Glutamatergic neuron (in vitro differentiated cells): ENCODE data around the gene PSENEN. TPM values are rescaled to one million over a fixed set of nuclear protein-coding genes. Genes with fewer than 3 reads are reported as not detected.

Source experiments
- DNase-seq: peaks from one replicate; pipeline ENCODE4 v3.0.0; 2022
- H3K27ac Mint-ChIP-seq: one replicate; pipeline ENCODE4 v1.8.0; 2020; ENCODE audit warnings: mild to moderate bottlenecking, mixed read lengths, inconsistent platforms; ENCODE audit not compliant: unreplicated experiment
- H3K27me3 Mint-ChIP-seq: one replicate; pipeline ENCODE4 v1.8.0; 2020; ENCODE audit warnings: mild to moderate bottlenecking, moderate library complexity, mixed read lengths, inconsistent platforms; ENCODE audit not compliant: unreplicated experiment
- H3K36me3 Mint-ChIP-seq: one replicate; pipeline ENCODE4 v1.8.0; 2020; ENCODE audit warnings: mild to moderate bottlenecking, mixed read lengths, inconsistent platforms; ENCODE audit not compliant: unreplicated experiment
- H3K4me1 Mint-ChIP-seq: one replicate; pipeline ENCODE4 v1.8.0; 2020; ENCODE audit warnings: mild to moderate bottlenecking, low read depth, mixed read lengths, inconsistent platforms; ENCODE audit not compliant: unreplicated experiment
- H3K4me3 Mint-ChIP-seq: one replicate; pipeline ENCODE4 v1.8.0; 2020; ENCODE audit warnings: mild to moderate bottlenecking, mixed read lengths, inconsistent platforms; ENCODE audit not compliant: unreplicated experiment
- H3K9me3 Mint-ChIP-seq: one replicate; pipeline ENCODE4 v1.8.0; 2020; ENCODE audit warnings: mild to moderate bottlenecking, moderate library complexity, mixed read lengths, inconsistent platforms; ENCODE audit not compliant: unreplicated experiment
- total RNA-seq: library from RNA; stranded (reverse); fragmentation: NEBNext Ultra II Directional; extraction: Animal tissue kit (Norgen Biotek cat#: 25700); gene quantifications from one replicate; pipeline ENCODE4 v1.2.1, GENCODE V29; 2021; ENCODE audit not compliant: unreplicated experiment
- TF ChIP-seq, protein P1 (sequence below): fragments of 200-600 bp; sonication (generic); IDR thresholded peaks from one replicate; pipeline ENCODE4 v1.5.0; 2021; ENCODE audit not compliant: partially characterized antibody, unreplicated experiment

PSENEN gene
- total RNA-seq, 1 donor from 2014 or later = 109 TPM

DNA sequence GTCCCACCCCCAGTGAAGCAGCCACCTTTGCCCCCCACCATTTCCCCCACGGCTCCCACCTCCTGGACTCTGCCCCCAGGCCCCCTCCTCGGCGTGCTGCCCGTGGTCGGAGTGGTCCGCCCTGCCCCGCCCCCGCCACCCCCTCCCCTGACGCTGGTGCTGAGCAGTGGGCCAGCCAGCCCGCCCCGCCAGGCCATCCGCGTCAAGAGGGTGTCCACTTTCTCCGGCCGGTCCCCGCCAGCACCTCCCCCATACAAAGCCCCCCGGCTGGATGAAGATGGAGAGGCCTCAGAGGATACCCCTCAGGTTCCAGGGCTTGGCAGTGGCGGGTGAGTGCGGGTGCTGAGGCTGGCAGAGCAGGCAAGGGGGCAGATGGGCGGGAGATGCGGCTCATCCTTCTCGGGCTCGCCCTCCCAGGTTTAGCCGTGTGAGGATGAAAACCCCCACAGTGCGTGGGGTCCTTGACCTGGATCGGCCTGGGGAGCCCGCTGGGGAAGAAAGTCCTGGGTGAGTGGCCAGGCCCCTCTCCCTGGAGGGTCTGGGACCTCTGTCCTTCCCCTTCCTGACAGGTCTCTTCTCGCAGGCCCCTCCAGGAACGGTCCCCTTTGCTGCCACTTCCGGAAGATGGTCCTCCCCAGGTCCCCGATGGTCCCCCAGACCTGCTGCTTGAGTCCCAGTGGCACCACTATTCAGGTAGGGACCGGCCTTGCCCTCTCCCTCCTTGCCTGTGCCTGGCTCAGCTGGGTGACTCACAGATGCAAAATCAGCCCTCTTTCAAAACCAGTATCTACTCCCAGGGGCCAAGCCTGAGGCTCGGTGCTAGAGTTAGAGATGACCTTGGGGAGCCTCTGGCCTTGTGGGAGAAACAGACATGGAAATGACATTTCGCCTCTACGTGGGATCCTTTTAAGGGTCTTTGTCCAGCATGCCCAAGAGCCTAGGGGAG lies 12.0 kb upstream of the PSENEN start:
- no peaks in the 10 kb centered on the region for H3K4me1 Mint-ChIP-seq
- peaks cover 4% of the 10 kb centered on the region for H3K36me3 Mint-ChIP-seq
- TF ChIP-seq, protein P1, sequence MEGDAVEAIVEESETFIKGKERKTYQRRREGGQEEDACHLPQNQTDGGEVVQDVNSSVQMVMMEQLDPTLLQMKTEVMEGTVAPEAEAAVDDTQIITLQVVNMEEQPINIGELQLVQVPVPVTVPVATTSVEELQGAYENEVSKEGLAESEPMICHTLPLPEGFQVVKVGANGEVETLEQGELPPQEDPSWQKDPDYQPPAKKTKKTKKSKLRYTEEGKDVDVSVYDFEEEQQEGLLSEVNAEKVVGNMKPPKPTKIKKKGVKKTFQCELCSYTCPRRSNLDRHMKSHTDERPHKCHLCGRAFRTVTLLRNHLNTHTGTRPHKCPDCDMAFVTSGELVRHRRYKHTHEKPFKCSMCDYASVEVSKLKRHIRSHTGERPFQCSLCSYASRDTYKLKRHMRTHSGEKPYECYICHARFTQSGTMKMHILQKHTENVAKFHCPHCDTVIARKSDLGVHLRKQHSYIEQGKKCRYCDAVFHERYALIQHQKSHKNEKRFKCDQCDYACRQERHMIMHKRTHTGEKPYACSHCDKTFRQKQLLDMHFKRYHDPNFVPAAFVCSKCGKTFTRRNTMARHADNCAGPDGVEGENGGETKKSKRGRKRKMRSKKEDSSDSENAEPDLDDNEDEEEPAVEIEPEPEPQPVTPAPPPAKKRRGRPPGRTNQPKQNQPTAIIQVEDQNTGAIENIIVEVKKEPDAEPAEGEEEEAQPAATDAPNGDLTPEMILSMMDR = no peak
- no peak overlapping the region for H3K4me3 Mint-ChIP-seq
- peak overlapping the region; percentile 73 for H3K27ac Mint-ChIP-seq
- DNase-seq = no peak
- H3K9me3 Mint-ChIP-seq = peaks cover 4% of the 10 kb centered on the region
- peaks cover 10% of the 10 kb centered on the region for H3K27me3 Mint-ChIP-seq

DNA sequence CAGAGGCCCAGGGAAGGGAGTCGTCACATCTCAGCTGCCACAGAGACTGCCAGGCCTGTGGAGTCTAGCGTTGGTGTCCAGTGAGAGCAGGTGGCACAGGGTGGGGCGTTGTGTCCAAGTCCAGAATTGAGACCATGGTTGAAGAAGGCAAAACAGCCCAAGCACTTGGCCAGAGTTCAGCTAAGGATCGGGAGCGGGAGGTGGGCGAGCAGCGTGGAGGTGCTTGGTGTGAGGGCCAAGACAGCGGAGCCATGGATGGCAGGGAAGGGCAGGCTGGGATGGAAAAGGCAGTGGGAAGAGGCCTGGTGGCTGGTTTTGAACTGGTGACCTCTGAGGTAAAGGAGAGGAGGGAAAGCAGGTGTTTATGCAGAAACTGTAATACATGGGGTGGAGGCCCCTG lies 11.2 kb upstream of the PSENEN start:
- Mint-ChIP-seq H3K27me3 (peaks cover 10% of the 10 kb centered on the region), H3K4me1 (no peaks in the 10 kb centered on the region), H3K9me3 (peaks cover 5% of the 10 kb centered on the region), H3K4me3 (no peak overlapping the region), H3K27ac (peak overlapping the region; percentile 73), H3K36me3 (peaks cover 4% of the 10 kb centered on the region)
- TF ChIP-seq, protein P1 = no peak
- no peak for DNase-seq

DNA sequence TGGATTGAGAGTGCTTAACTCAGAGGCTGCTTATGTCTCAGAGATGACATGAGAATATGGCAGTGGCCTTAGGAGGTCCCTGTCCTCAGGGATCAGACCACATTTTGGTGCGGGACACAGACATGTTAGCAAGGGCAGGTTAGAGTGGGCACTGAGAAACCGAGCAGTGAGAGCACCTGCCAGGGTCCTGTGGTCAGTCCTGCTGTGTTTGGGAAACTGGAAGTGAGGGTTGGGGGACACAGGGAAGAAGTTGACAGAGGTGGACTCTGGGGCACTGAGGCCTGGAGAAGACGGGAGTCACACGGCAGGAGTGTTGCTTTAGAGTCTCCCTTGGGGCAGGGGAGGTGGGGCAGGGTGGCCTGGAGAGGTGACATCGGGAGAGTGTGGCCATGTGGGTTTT lies 10.6 kb upstream of the PSENEN start:
- no peak overlapping the region for H3K27ac Mint-ChIP-seq

DNA sequence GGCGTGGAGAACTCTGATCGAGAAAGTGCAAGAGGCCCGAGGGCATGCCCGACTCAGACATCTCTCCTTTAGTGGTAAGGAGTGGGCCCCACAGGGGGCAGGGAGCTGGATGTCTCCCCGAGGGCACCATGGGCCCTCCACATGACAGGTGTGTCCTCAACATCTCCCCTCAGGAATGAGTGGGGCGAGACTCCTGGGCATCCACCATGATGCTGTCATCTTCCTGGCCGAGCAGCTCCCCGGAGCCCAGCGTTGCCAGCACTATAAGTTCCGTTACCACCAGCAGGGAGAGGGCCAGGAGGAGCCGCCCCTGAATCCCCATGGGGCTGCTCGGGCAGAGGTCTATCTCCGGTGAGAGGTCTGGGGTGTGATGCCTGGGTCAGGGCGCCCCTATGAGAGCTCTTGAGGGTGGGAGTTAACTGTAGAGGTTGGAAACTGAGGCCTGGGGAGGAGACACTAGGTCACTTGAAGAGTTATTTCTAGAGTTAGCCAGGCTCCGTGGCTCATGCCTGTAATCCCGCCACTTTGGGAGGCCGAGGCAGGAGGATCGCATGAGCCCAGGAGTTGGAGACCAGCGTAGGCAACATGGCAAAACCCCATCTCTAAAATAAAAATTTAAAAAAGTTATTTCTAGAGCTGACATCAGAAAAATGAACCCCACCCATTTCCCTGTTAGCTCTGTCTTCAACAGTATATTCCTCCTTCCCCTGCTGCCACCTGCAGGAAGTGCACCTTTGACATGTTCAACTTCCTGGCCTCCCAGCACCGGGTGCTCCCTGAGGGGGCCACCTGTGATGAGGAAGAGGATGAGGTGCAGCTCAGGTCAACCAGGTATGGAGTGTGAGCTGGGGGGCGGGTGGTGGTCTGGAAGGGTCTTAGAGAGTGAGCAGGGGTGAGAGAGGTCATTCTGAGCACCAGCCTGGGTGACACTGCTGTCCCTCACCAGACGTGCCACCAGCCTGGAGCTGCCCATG lies 8.3 kb upstream of the PSENEN start:
- peaks cover 6% of the 10 kb centered on the region for H3K9me3 Mint-ChIP-seq
- H3K36me3 Mint-ChIP-seq = peaks cover 4% of the 10 kb centered on the region
- H3K4me1 Mint-ChIP-seq = no peaks in the 10 kb centered on the region
- H3K4me3 Mint-ChIP-seq = no peak overlapping the region
- no peak for DNase-seq
- no peak overlapping the region for H3K27ac Mint-ChIP-seq
- TF ChIP-seq, protein P1 = no peak
- H3K27me3 Mint-ChIP-seq = peaks cover 7% of the 10 kb centered on the region

More for the DNA sequence above, 10.6 kb upstream of the PSENEN start:
- H3K27me3 Mint-ChIP-seq = peaks cover 9% of the 10 kb centered on the region
- no peaks in the 10 kb centered on the region for H3K4me1 Mint-ChIP-seq
- DNase-seq = no peak
- H3K9me3 Mint-ChIP-seq = peaks cover 5% of the 10 kb centered on the region
- H3K36me3 Mint-ChIP-seq = peaks cover 4% of the 10 kb centered on the region
- TF ChIP-seq, protein P1 = no peak
- no peak overlapping the region for H3K4me3 Mint-ChIP-seq
